Esophagus squamous epithelium (tissue), 5 donors: ENCODE measurements around the gene SLC25A43. TPM values are rescaled to one million over a fixed set of nuclear protein-coding genes. Genes with fewer than 3 reads are reported as not detected.

Experiments
- DNase-seq: peaks from one replicate; lab custom pipeline; 2025; lab: John Stamatoyannopoulos, UW
- H3K27ac ChIP-seq, 4 donors: fragments of 200-600 bp; sonication (generic); one replicate each; pipeline ENCODE4 v1.5.1; 2016 to 2019; ENCODE audit warnings: mild to moderate bottlenecking in 1 of 4
- H3K27me3 ChIP-seq, 4 donors: fragments of 200-600 bp; sonication (generic); 1 replicate in 3 of 4; 2 replicates in 1 of 4; pipeline versions ENCODE4 v1.5.1 to v1.6.0; 2017 to 2021; ENCODE audit warnings: antibody characterized with exemption in 1 of 4
- H3K36me3 ChIP-seq, 3 donors: fragments of 200-600 bp; sonication (generic); one replicate each; pipeline ENCODE4 v1.5.1; 2016 to 2019
- H3K4me1 ChIP-seq, 3 donors: fragments of 200-600 bp; sonication (generic); one replicate each; pipeline ENCODE4 v1.5.1; 2017 to 2019
- H3K4me3 ChIP-seq, 4 donors: fragments of 200-600 bp; sonication (generic); 1 replicate in 3 of 4; 2 replicates in 1 of 4; pipeline ENCODE4 v1.5.1; 2016 to 2019; ENCODE audit warnings: mild to moderate bottlenecking in 2 of 4, moderate library complexity in 1 of 4
- H3K9me3 ChIP-seq, 3 donors: fragments of 200-600 bp; sonication (generic); one replicate each; pipeline ENCODE4 v1.5.1; 2016 to 2019
- CTCF ChIP-seq, 6 experiments: fragments of 450-650 bp in 4 of 6; fragments of 200-600 bp in 2 of 6; sonication (generic) in 2 of 6; IDR thresholded peaks; one replicate each; pipeline ENCODE4 v1.5.1; 2016 to 2019; ENCODE audit warnings: antibody characterized with exemption in 6 of 6, mild to moderate bottlenecking in 4 of 6, moderate library complexity in 4 of 6
- POLR2A ChIP-seq, 4 donors: fragments of 450-650 bp; IDR thresholded peaks; one replicate each; pipeline ENCODE4 v1.6.1; 2017; ENCODE audit warnings: antibody characterized with exemption in 4 of 4, mild to moderate bottlenecking in 4 of 4, moderate library complexity in 3 of 4
- WGBS, 2 donors: methylation state at CpG; one replicate each; pipeline ENCODE4 v1.1.5; 2018; 5-methylcytosine and 5-hydroxymethylcytosine counted together
- intact Hi-C: fragments of 100-400 bp; cut with DNase I; formaldehyde crosslinking; loops from one replicate; pipeline ENCODE4 v1.15.0; 2022
- total RNA-seq, 4 donors: library from RNA; depleted of rRNA; stranded (reverse); fragments of >200 nt; gene quantifications; one replicate each; pipeline ENCODE4 v1.1.0, GENCODE V29; 2016
- donor health status: DM: yes; HTN: yes; CAD: no.

The SLC25A43 gene
- total RNA-seq, 4 donors from 2014 or later, result 26.1 to 39.0 (median 33.3) TPM

GRCh38 chrX:119419146-119419545 is 20.0 kb downstream of the SLC25A43 start:
- WGBS, 2 donors, result 69 to 84% methylated on average over 4 of the region's 4 CpGs
- DNase-seq, result no peak
- intact Hi-C loops, result no loop called here
- H3K27ac ChIP-seq, result no peak overlapping the region
- H3K4me1 ChIP-seq, result no peaks in the 10 kb centered on the region
- no peaks in the 10 kb centered on the region for H3K9me3 ChIP-seq
- no peak overlapping the region for H3K4me3 ChIP-seq
- TF ChIP-seq CTCF (IDR thresholded peaks at IDR 0.05) (no peak), POLR2A (IDR thresholded peaks at IDR 0.05) (no peak)
- H3K36me3 ChIP-seq, result peaks cover 0 to 24% (median 0%) of the 10 kb centered on the region in 3 donors
- H3K27me3 ChIP-seq, result no peaks in the 10 kb centered on the region

GRCh38 chrX:119419898-119420297 is 20.8 kb downstream of the SLC25A43 start:
- Histone ChIP-seq H3K9me3 (no peaks in the 10 kb centered on the region), H3K27ac (no peak overlapping the region), H3K27me3 (no peaks in the 10 kb centered on the region), H3K4me3 (no peak overlapping the region), H3K4me1 (no peaks in the 10 kb centered on the region), H3K36me3 (peaks cover 0 to 24% (median 0%) of the 10 kb centered on the region in 3 donors)
- TF ChIP-seq CTCF (IDR thresholded peaks at IDR 0.05), result no peak
- no peak for TF ChIP-seq POLR2A (IDR thresholded peaks at IDR 0.05)
- 82 to 100% methylated on average over 2 of the region's 2 CpGs for WGBS, 2 donors
- no peak for DNase-seq
- intact Hi-C loops, result no loop called here

GRCh38 chrX:119421016-119421705 is 22.0 kb downstream of the SLC25A43 start:
- H3K27ac ChIP-seq, result no peak overlapping the region
- no peak overlapping the region for H3K4me3 ChIP-seq
- no peak for TF ChIP-seq CTCF (IDR thresholded peaks at IDR 0.05)
- no peak for TF ChIP-seq POLR2A (IDR thresholded peaks at IDR 0.05)
- H3K27me3 ChIP-seq, result no peaks in the 10 kb centered on the region
- no peaks in the 10 kb centered on the region for H3K4me1 ChIP-seq
- H3K9me3 ChIP-seq, result no peaks in the 10 kb centered on the region
- H3K36me3 ChIP-seq, result peaks cover 0 to 24% (median 0%) of the 10 kb centered on the region in 3 donors
- DNase-seq, result no peak
- intact Hi-C loops, result no loop called here
- 57 to 93% methylated on average over 3 of the region's 7 CpGs for whole genome bisulfite sequencing, 2 donors

GRCh38 chrX:119423631-119424030 is 24.5 kb downstream of the SLC25A43 start:
- no peak for DNase-seq
- intact Hi-C loops, result no loop called here
- H3K4me1 ChIP-seq, result peaks cover 0 to 4% (median 0%) of the 10 kb centered on the region in 3 donors
- TF ChIP-seq CTCF (IDR thresholded peaks at IDR 0.05), result no peak
- TF ChIP-seq POLR2A (IDR thresholded peaks at IDR 0.05), result no peak
- H3K36me3 ChIP-seq, result peaks cover 0 to 13% (median 0%) of the 10 kb centered on the region in 3 donors
- 96 to 99% methylated on average over 5 to 10 of the region's 14 CpGs for WGBS, 2 donors
- no peak overlapping the region for H3K27ac ChIP-seq
- no peaks in the 10 kb centered on the region for H3K27me3 ChIP-seq
- H3K4me3 ChIP-seq, result no peak overlapping the region
- no peaks in the 10 kb centered on the region for H3K9me3 ChIP-seq

GRCh38 chrX:119424999-119425398 is 25.9 kb downstream of the SLC25A43 start:
- no peak for DNase-seq
- WGBS, 2 donors, result 56 to 70% methylated on average over 2 to 6 of the region's 6 CpGs
- Histone ChIP-seq H3K27ac (no peak overlapping the region), H3K27me3 (no peaks in the 10 kb centered on the region), H3K4me1 (peaks cover 0 to 4% (median 0%) of the 10 kb centered on the region in 3 donors), H3K4me3 (no peak overlapping the region), H3K36me3 (peaks cover 0 to 11% (median 0%) of the 10 kb centered on the region in 3 donors), H3K9me3 (no peaks in the 10 kb centered on the region)
- intact Hi-C loops, result no loop called here
- TF ChIP-seq CTCF (IDR thresholded peaks at IDR 0.05) (no peak), POLR2A (IDR thresholded peaks at IDR 0.05) (no peak)
